K562 (cell line): ENCODE measurements around the gene ZC3H12A.

Experiments used
- ATF1 ChIP-seq, 2 experiments: fragments of 450-650 bp in 1 of 2; IDR thresholded peaks; 2 replicates each; pipeline ENCODE4 v1.6.1; 2016; ENCODE audit warnings: missing compliant biosample characterization in 1 of 2, missing genetic modification characterization in 1 of 2
- POLR2AphosphoS2 ChIP-seq: IDR thresholded peaks from 2 replicates; pipeline ENCODE4 v1.6.1; 2012; ENCODE audit warnings: low read length, improper control_type of control experiment
- POLR2AphosphoS5 ChIP-seq: IDR thresholded peaks from 2 replicates; pipeline ENCODE4 v1.6.1; 2011; ENCODE audit warnings: mild to moderate bottlenecking, low read depth, low read length, moderate library complexity; ENCODE audit not compliant: control insufficient read depth, insufficient read depth
- REST ChIP-seq, 2 experiments: fragments of 450-650 bp; formaldehyde crosslinking in 1 of 2; IDR thresholded peaks; 2 replicates each; pipeline versions ENCODE4 v1.4.0 to v1.6.1; 2014 to 2020; ENCODE audit warnings: mild to moderate bottlenecking in 2 of 2, borderline replicate concordance in 1 of 2, low read depth in 1 of 2
- TCF3 ChIP-seq: sonication (generic); formaldehyde crosslinking; IDR thresholded peaks from 2 replicates; pipeline ENCODE4 v1.4.0; 2020; ENCODE audit warnings: mild to moderate bottlenecking, missing genetic modification reagents
- TCF7L2 ChIP-seq: fragments of 150-350 bp; IDR thresholded peaks from 2 replicates; pipeline ENCODE4 v1.6.1; 2016; ENCODE audit warnings: low read depth, mild to moderate bottlenecking, low read length, moderate library complexity
- TFAP4 ChIP-seq: sonication (generic); formaldehyde crosslinking; IDR thresholded peaks from 2 replicates; pipeline ENCODE4 v1.8.0; 2022; ENCODE audit warnings: missing genetic modification reagents, mild to moderate bottlenecking, moderate library complexity, borderline replicate concordance
- TSC22D4 ChIP-seq: fragments of 450-650 bp; IDR thresholded peaks from 2 replicates; pipeline ENCODE4 v1.6.1; 2016; ENCODE audit warnings: missing genetic modification characterization, missing biosample characterization, control low read depth
- U2AF2 ChIP-seq: fragments of 200-400 bp; formaldehyde crosslinking; optimal IDR thresholded peaks from 2 replicates; pipeline ENCODE3; 2017; ENCODE audit warnings: low read depth, mild to moderate bottlenecking, low read length
- ZNF274 ChIP-seq: IDR thresholded peaks from 2 replicates; pipeline ENCODE4 v1.6.1; 2011; ENCODE audit warnings: low read depth, mild to moderate bottlenecking, low read length, moderate library complexity, borderline replicate concordance

GRCh38 chr1:37533317-37534093 is 59.1 kb downstream of the ZC3H12A start:
- TF ChIP-seq ZNF274 (no peak), TCF3 (CRISPR knock-in tag) (no peak), TFAP4 (CRISPR knock-in tag) (no peak), TCF7L2 (no peak), ATF1 (CRISPR knock-in tag; IDR thresholded peaks at IDR 0.05) (no peak), ATF1 (tag; IDR thresholded peaks at IDR 0.05) (no peak), REST (IDR thresholded peaks at IDR 0.05; ENCODE audit: borderline replicate concordance) (no peak), REST (CRISPR knock-in tag; IDR thresholded peaks at IDR 0.05; ENCODE audit: low read depth) (no peak), POLR2AphosphoS2 (no peak), U2AF2 (no peak), TSC22D4 (tag) (no peak), POLR2AphosphoS5 (no peak)
